T-helper 2 cell treated with Interferon-gamma antibody and Interleukin-4, amounts not matched to agents 100 ng/mL and 5 ng/mL, for 36 hours (primary cell): Measurements from ENCODE around the gene PLEK2. TPM values are rescaled to one million over a fixed set of nuclear protein-coding genes. Genes with fewer than 3 reads are reported as not detected.
"Not testable (repeated sequence)": the region's sequence is repeated elsewhere in the genome, so short reads cannot be mapped to it uniquely, and the experiment has no call there.

Source experiments
- intact Hi-C: fragments of 100-400 bp; cut with micrococcal nuclease; formaldehyde crosslinking; loops from one replicate; pipeline ENCODE4 v1.15.1; 2023
- total RNA-seq: library from RNA; stranded (reverse); gene quantifications from 2 replicates; pipeline ENCODE4 v1.2.3, GENCODE V29; 2022

PLEK2 gene
- total RNA-seq, 1 donor from 2014 or later = 0.18 TPM

- intact Hi-C loops = loop anchor here (10.0 kb wide), 1 partner anchor 85 kb away; no protein-coding TSS in a partner anchor
Measured at GRCh38 chr14:67429510-67430205, 17.7 kb upstream of the PLEK2 start.

DNA sequence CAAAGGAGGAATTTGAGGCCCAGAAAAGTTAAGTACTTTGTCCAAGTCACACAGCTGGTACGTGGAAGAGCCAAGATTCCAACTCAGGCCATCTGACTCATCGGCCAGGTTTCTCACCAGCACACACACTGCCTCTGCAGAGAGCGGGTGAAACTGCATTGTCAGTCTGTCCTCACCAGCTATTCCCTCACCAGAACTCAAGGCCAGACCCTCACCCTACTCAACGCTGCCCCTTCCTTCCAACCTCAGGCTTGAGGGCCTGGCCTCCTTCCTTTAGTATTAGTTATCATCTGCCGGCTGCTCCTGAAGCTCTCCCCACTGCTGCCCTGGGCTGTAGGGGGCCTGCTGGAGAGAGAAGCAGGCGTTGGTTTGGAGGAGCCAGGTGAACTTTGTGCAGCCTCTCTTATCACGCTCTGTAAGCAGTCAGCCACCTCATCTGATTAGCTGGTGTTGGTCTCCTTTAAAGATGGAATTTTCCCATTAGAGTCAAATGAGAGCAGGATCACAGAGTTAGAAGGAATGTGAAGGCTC lies 16.6 kb upstream of the PLEK2 start:
- intact Hi-C loops = loop anchor here (10.0 kb wide), 1 partner anchor 86 kb away; no protein-coding TSS in a partner anchor

DNA sequence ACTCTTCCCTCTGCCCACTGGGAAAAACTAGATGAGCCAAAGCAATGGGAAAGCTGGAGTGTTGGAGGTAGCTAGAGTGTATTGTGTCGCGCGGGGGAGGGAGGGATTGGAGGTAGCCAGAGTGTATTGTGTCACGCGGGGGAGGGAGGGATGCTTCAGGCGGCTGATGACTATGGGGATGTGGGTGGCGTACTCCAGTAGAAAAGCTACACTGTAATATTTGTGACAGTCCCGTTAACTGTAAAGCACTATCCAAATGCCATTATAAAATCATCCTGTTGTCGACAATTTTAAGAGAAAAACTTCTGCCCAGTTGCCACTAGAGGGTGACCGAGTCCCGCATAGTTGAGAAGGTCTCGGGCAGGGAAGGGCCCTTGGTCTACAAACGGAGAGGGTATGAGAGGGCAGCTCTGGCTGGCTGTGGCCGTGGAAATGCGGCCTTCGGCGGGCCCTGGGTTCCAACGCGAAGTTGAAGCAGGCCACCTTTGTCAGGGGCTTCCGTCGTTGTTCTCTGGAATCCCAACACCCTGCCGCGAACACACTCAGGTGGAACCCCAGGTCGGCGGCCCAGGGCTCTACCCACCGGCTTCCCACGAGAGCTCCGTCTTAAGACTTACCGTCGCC lies 15.1 kb upstream of the PLEK2 start:
- intact Hi-C loops = loop anchor here (1.0 to 10.0 kb wide), 5 partner anchors 88 to 277 kb away; partner anchors contain the start of gene ARG2

GRCh38 chr14:67426161-67426560 lies 14.2 kb upstream of the PLEK2 start:
- intact Hi-C loops = loop anchor here (2.0 to 10.0 kb wide), 2 partner anchors 89 to 241 kb away; no protein-coding TSS in a partner anchor

DNA sequence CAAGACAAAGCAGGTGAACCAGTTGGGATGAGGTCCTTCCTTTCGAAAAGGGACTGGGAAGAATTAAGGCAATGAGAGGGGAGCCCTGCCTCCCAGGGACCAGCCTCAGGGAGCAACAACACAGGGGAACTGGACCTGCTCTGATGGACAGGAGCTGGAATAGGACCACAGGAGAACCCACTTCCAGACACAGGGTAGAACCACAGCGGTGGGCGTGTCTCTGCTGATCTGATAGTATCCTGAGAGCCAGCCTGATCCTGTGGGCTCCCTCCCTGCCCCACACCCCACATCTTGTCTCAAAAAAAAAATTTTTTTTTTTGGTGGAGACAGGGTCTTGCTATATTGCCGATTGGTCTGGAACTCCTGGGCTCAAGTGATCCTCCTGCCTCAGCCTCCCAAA lies 13.6 kb upstream of the PLEK2 start:
- intact Hi-C loops = loop anchor here (2.0 to 10.0 kb wide), 2 partner anchors 89 to 241 kb away; no protein-coding TSS in a partner anchor

DNA sequence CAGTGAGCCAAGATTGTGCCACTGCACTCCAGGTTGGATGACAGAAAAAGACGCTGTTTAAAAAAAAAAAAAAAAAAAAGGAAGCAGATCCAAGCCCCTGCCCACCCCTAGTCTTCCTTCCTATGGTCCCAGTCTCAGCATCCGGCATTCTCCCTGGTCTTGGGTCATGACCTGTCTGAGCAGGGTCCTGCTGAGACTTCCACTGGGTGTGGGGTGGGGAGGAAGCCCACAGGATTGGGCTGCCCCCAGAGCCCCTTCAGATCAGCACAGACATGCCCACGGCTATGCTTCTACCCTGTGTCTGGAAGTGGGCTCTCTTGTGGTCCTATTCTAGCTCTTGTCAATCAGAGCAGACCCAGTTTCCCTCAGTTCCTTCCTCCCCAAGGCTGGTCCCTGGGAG lies 12.6 kb upstream of the PLEK2 start:
- intact Hi-C loops = loop anchor here (10.0 kb wide), 1 partner anchor 90 kb away; no protein-coding TSS in a partner anchor

DNA sequence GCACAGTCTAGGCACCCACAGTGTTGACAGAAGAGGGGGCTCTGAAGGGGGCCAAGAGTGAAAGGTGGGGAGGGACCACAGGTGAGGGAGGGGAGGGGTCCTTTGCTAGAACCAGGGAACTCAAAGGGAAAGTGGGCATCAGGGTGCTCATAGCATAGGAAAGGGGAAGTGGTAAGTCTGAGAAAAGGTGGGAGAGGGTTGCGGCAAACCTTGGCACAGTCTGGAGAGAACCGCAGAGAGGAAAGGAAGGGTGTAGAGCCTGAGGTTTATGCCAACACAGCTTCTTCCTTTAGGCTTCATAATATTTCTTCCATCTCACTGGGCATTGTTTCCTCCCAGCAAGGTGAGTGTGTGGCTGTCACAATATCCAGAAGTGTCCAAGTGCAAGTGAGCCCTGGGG lies 11.5 kb upstream of the PLEK2 start:
- intact Hi-C loops = loop anchor here (10.0 kb wide), 1 partner anchor 91 kb away; no protein-coding TSS in a partner anchor

DNA sequence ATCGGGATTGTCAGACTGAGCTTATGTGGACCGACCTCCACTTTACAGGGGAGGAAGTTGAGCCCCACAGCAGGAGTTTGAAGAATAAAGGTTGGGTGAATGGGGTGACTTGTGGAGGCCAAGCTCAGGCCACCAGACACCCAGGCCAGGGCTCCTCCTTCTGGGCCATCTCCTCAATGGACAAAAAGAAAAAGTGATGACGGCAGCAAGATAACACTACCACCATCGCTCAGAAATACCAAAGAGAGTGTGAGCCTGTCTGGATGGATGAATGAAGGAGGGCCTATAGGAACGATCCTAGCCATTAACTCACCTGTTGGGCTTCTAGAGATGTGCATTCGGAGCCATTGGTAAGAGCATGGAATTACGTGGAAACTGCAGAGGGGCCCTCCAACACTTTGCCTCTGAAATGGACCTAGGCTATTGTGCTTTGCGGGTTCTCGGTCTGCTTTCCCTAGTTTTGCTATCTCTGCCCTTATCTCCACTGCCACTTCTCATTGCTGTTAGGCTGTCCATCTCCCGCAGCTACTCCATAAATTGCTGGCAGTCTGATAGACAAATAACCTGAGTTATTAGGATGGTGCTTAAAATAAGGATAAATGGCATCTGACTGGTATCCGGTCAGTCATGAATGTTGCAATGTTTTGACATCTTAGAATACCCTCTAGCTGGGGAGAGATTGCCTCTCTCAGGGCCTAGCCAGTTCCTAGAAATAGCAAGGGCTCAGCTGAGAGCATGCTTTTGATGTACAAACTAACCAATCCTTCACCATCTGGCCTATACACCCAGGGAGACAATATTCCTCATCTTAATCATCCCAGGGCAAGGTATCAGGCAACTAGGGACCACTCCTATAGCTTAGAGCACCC lies 9.6 kb upstream of the PLEK2 start:
- intact Hi-C loops = loop anchor here (10.0 kb wide), 1 partner anchor 93 kb away; no protein-coding TSS in a partner anchor

DNA sequence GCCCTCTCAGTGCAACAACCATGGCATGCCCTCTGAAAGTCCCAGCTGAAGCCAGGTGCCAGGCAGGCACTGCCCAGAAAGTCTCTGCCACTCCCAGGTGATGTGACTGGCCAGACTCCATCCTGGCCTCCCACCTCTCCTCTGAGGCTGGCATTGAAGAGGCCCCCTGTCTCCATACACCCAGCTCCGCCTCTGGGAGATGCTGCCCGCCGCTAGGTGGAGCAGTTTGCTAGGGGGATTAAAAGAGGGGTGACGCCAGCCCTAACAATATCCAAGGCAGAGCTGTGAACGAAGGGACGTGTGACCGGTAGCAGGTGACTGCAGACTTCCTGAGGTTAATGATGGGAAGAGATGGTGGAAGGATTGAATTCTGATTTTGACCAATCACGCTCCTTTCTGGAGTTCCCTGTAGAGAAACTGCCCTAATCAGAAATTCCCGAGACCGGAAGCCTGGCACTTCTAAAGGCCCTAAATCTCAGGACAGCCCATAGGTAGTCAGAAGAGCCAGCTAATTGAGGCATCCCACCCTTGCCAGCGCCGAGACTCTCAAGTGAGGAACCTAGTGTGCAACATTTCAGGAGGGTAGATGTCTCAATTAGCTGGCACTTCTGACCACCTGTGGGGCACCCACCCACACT lies 8.3 kb upstream of the PLEK2 start:
- intact Hi-C loops = loop anchor here (10.0 kb wide), 1 partner anchor 95 kb away; no protein-coding TSS in a partner anchor

DNA sequence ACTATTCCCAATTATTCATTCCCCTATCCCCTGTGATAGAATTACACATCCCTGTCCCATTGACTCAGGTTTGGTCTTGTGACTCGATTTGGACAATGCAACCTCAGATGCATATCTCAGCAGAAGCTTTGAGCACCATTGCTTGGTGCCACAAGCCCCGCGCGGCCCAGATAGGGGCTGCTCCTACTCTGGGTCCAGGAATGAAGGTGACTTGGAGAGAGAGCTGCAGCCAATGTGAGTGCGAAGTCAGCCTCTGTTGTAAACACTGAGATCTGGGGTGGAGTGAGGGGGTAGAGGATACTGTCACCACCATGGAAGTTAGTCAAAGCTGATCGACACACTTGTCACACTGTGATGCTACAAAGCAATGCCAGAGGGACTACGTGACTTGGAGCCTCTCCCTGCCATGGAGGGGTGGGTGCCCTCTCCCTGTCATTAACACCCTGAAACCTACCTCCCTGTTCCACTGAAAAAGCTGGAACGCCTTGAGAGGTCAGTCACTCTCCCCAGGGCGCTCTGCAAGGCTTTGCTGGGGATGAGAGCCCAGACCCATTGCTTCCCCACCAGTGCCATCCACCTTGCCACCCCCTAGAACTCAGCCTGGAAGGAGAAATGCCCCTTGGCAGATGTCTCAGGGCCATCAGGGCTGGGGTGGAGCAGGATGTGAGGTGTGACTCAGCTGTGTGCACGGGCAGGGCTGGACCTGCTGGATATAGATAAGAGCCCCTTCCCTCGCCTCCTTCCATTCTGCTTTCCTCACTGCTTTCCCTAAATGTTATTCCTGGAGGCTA lies 6.6 kb upstream of the PLEK2 start:
- intact Hi-C loops = no loop called here

DNA sequence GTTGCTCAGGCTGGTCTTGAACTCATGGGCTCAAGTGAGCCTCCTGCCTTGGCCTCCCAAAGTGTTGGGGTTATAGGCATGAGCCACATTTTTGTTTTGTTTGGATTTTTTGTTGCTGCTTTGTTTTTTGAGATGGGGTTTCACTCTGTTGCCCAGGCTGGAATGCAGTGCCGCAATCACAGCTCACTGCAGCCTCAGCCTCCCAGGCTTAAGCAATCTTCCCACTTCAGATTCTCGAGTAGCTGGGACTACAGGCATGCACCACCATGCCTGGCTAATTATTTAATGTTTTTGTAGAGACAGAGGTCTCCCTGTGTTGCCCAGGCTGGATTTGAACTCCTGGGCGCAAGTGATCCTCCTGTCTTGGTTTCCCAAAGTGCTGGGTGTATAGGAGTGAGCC lies 5.7 kb upstream of the PLEK2 start:
- intact Hi-C loops = no loop called here

GRCh38 chr14:67416810-67417209 lies 4.8 kb upstream of the PLEK2 start:
- intact Hi-C loops = no loop called here

- intact Hi-C loops = no loop called here
Measured at GRCh38 chr14:67416085-67416484, 4.1 kb upstream of the PLEK2 start.

DNA sequence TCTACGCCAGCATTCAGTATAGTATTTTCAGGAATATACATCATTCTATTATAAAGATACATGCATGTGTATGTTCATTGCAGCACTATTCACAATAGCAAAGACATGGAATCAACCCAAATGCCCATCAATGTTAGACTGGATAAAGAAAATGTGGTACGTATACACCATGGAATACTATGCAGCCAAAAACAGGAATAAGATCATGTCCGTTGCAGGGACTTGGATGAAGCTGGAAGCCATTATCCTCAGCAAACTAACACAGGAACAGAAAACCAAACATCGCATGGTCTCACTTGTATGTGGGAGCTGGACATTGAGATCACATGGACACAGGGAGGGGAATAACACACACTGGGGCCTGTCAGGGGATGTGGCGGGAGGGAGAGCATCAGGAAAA lies 3.6 kb upstream of the PLEK2 start:
- intact Hi-C loops = not testable (repeated sequence)

DNA sequence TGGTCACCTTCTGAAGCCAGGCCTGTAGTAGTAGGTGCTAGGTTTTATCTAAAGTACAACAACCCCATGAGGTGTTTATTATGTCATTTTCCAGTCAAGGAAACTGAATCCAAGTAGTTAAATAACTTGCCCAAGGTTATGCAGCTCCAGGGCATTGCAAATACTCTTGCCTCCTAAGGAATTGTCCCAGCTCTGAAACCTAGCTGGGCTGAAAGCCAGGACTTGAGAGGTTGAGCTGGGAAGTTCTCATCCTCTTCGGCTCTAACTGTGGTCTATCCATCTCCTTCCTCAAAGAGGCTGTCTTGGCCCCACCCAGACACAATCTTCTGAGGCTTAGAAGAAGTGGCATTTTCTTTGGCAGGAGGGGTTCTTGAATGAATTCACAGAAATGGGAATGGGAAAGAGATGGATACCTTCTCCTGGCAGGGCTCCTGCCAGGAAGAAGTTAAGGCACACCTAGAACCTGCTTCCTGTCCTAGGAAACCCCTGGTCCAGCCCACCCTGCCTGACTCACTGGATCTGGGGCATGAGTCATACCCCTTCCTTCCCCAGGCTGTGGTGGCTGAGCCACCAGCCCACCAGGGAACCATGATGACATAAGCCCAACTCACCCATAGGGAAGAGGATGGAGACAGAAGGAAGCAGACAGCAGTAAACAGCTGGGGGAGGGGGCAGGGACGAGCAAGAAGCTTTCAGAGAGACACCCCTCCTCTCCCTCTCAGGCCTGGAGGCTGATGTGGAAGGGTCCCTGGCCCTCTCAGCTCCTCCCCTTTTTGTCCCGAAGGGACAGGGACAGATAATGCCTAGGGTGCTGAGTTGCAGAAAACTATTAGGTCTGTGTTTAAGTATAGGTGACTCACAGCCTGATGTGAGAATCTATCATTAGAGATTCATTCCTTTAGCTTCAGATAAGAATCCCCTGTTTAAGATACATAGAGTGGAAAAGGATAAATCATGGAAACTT lies 2.1 kb upstream of the PLEK2 start:
- intact Hi-C loops = no loop called here

DNA sequence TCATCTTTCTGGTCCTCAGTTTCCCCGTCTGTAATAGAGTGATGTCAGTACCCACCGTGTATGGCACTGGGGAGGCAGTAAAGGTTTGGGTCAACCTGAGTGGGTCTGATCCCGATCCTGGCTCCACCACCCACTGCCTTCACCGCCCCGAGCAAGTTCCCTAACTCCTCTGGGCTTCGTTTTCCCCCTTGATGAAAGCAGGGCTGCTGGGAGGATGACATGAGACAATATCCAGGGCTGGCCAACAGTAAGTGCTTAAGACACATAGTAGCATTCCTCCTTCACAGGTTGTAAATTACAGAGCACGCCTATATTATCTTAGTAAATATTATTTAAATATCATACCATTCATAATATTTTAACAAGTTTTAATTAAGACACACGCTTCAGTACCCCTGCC lies 595 bp downstream of the PLEK2 start:
- intact Hi-C loops = no loop called here

GRCh38 chr14:67410313-67410712 lies 1.7 kb downstream of the PLEK2 start:
- intact Hi-C loops = no loop called here

- intact Hi-C loops = no loop called here
Measured at GRCh38 chr14:67409461-67409860, 2.5 kb downstream of the PLEK2 start.
